RWPE1 (cell line): ENCODE measurements around the gene DHRS4.
"Not testable (repeated sequence)": the region's sequence is repeated elsewhere in the genome, so short reads cannot be mapped to it uniquely, and the experiment has no call there.

Experiments used
- CTCF ChIA-PET: fragments of 350-600 bp; sonication (Branson Sonifier 250); formaldehyde crosslinking; extraction: SDS; loops from one replicate; lab custom pipeline; 2021; lab: Yijun Ruan, JAX
- POLR2A ChIA-PET: fragments of 400-600 bp; formaldehyde crosslinking; extraction: SDS; loops from one replicate; lab custom pipeline; 2020; ENCODE audit warnings: antibody characterized with exemption; ENCODE audit not compliant: low non-redundant PET; lab: Yijun Ruan, JAX
- DNase-seq: peaks from one replicate; pipeline ENCODE4 v3.0.0; 2012; ENCODE audit warnings: low spot score
- H3K27ac ChIP-seq: fragments of 450-650 bp; 2 replicates; pipeline ENCODE4 v1.5.1; 2017
- CTCF ChIP-seq: fragments of 450-650 bp; conservative IDR thresholded peaks from 2 replicates; pipeline ENCODE4 v1.5.1; 2017; ENCODE audit warnings: low read depth, mild to moderate bottlenecking

DHRS4 gene

GRCh38 chr14:23973178-23973577, 19.6 kb downstream of the DHRS4 start:
- POLR2A ChIA-PET, DNase-seq, H3K27ac ChIP-seq: not testable (repeated sequence)
- CTCF ChIA-PET: interaction anchor here (0.6 kb wide), 1 partner anchor 20 kb away, joined by 3 read pairs; no protein-coding TSS in a partner anchor

- POLR2A ChIA-PET, DNase-seq, H3K27ac ChIP-seq, CTCF ChIA-PET: not testable (repeated sequence)
These were observed 20.5 kb downstream of the DHRS4 start for GRCh38 chr14:23974041-23974440.

GRCh38 chr14:23977208-23977607, 23.6 kb downstream of the DHRS4 start:
- DNase-seq, POLR2A ChIA-PET, H3K27ac ChIP-seq: not testable (repeated sequence)
- CTCF ChIA-PET: interaction anchor here (0.7 kb wide), 1 partner anchor 681 kb away, joined by 3 read pairs; no protein-coding TSS in a partner anchor
- TF ChIP-seq CTCF: 0 out of 2 replicates have a peak, but pooled peaks have one; percentile 9

- CTCF ChIA-PET, H3K27ac ChIP-seq, POLR2A ChIA-PET, DNase-seq: not testable (repeated sequence)
These were observed 28.6 kb downstream of the DHRS4 start for GRCh38 chr14:23981951-23982813.

GRCh38 chr14:23984891-23985602, 31.5 kb downstream of the DHRS4 start:
- CTCF ChIA-PET: interaction anchor here (1.1 kb wide), 1 partner anchor 396 kb away, joined by 3 read pairs; no protein-coding TSS in a partner anchor
- POLR2A ChIA-PET: no interaction called here

GRCh38 chr14:23988223-23988606, 34.6 kb downstream of the DHRS4 start:
- POLR2A ChIA-PET: interaction anchor here (0.8 kb wide), 1 partner anchor 93 kb away, joined by 3 read pairs; no protein-coding TSS in a partner anchor
- peak overlapping the region; percentile 99 for H3K27ac ChIP-seq
- CTCF ChIA-PET, DNase-seq: not testable (repeated sequence)

More at GRCh38 chr14:23984891-23985602, 31.5 kb downstream of the DHRS4 start:
- TF ChIP-seq CTCF: no peak
- DNase-seq: peak; percentile 55
- peak overlapping the region; percentile 99 for H3K27ac ChIP-seq

- POLR2A ChIA-PET: interaction anchor here (0.8 kb wide), 1 partner anchor 92 kb away, joined by 3 read pairs; no protein-coding TSS in a partner anchor
- DNase-seq: peak; percentile 24
- H3K27ac ChIP-seq: peak within 1 kb of the TSS; percentile 99
- CTCF ChIA-PET: not testable (repeated sequence)
These were observed 35.2 kb downstream of the DHRS4 start, which contains the start of gene DHRS4L2 for GRCh38 chr14:23988607-23989363. Gene DHRS4L2, plus strand, starts transcription at chr14:23988929. Its CDS starts 19 bp downstream, at chr14:23988948.

GRCh38 chr14:23989734-23990445, 36.3 kb downstream of the DHRS4 start:
- DNase-seq, H3K27ac ChIP-seq, POLR2A ChIA-PET, CTCF ChIA-PET: not testable (repeated sequence)

GRCh38 chr14:23990961-23991360, 37.4 kb downstream of the DHRS4 start:
- CTCF ChIA-PET: interaction anchor here (0.6 kb wide), 1 partner anchor 118 kb away, joined by 5 read pairs; no protein-coding TSS in a partner anchor
- DNase-seq, H3K27ac ChIP-seq, POLR2A ChIA-PET: not testable (repeated sequence)

- DNase-seq, CTCF ChIA-PET, H3K27ac ChIP-seq, POLR2A ChIA-PET: not testable (repeated sequence)
These were observed 39.5 kb downstream of the DHRS4 start for GRCh38 chr14:23993042-23993441.

- POLR2A ChIA-PET, CTCF ChIA-PET: not testable (repeated sequence)
These were observed 42.4 kb downstream of the DHRS4 start for GRCh38 chr14:23996009-23996408.

GRCh38 chr14:23996825-23997224, 43.3 kb downstream of the DHRS4 start:
- H3K27ac ChIP-seq, CTCF ChIA-PET, DNase-seq, POLR2A ChIA-PET: not testable (repeated sequence)

More at GRCh38 chr14:23996009-23996408, 42.4 kb downstream of the DHRS4 start:
- not testable (repeated sequence) for H3K27ac ChIP-seq, DNase-seq

- H3K27ac ChIP-seq, CTCF ChIA-PET, POLR2A ChIA-PET, DNase-seq: not testable (repeated sequence)
These were observed 46.1 kb downstream of the DHRS4 start for GRCh38 chr14:23999640-24000039.
